Sigmoid colon (tissue), 4 donors: ENCODE results near the gene CCDC85C.

ENCODE experiments used
- EP300 ChIP-seq, 4 donors: sonication (generic); formaldehyde crosslinking; IDR thresholded peaks; one replicate each; pipeline ENCODE4 v1.6.1; 2017; ENCODE audit warnings: antibody characterized with exemption in 4 of 4
- POLR2A ChIP-seq, 2 donors: fragments of 450-650 bp; IDR thresholded peaks; one replicate each; pipeline ENCODE4 v1.6.1; 2016; ENCODE audit warnings: antibody characterized with exemption in 2 of 2, mild to moderate bottlenecking in 2 of 2, moderate library complexity in 2 of 2
- POLR2AphosphoS5 ChIP-seq, 4 donors: sonication (generic); formaldehyde crosslinking; IDR thresholded peaks; one replicate each; pipeline ENCODE4 v1.6.1; 2017; ENCODE audit warnings: antibody characterized with exemption in 4 of 4
- TF ChIP-seq, protein P1 (sequence below), 4 experiments: fragments of 450-650 bp in 3 of 4; fragments of 200-600 bp in 1 of 4; IDR thresholded peaks; one replicate each; pipeline ENCODE4 v1.5.1; 2016 to 2019; ENCODE audit warnings: antibody characterized with exemption in 4 of 4, mild to moderate bottlenecking in 3 of 4, moderate library complexity in 2 of 4

DNA sequence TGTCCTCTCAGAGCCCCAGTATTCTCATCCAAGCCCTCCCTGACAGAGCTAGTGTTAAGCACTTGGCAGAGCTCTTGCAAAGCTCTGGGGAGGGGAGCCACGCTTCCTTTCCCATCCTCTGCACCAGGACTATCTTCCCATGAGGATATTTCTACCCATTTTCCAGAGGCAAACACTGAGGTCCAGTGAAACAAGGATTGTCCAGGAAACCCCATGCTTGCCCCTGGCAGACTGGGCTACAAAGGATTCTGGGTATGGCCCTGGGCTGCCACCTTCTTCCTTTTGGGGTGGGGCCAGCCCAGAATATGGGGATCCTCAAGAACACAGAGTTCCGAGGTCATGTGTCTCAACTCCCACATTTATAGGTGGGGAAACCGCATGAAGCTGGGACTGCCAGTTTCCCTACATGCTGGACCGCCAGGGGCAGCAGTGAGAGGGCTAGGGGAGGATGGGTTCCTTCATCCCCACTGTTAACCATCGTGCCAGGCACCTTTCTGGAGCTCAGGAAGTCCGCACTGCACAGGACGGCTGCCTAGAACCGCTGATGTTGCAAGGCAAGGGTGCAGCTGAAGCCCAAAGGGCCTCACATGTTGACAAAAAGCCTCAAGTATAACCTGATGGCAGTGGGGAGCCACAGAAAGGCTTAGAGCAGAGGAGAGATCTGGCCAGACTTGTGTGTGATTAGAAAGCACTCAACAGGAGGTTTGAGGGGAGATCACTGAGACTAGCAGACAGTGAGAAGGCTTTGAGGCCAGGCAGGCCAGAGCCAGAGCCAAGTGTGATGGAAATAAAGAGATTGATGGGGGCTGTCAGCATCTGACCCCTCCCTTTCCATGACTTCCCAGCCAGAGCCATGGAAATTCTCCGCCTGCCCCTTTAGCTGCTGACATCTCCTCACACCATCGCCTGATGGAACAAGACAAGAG, 5.5 kb upstream of the CCDC85C start:
- TF ChIP-seq POLR2AphosphoS5 (IDR thresholded peaks at IDR 0.05), result no peak
- TF ChIP-seq, protein P1, sequence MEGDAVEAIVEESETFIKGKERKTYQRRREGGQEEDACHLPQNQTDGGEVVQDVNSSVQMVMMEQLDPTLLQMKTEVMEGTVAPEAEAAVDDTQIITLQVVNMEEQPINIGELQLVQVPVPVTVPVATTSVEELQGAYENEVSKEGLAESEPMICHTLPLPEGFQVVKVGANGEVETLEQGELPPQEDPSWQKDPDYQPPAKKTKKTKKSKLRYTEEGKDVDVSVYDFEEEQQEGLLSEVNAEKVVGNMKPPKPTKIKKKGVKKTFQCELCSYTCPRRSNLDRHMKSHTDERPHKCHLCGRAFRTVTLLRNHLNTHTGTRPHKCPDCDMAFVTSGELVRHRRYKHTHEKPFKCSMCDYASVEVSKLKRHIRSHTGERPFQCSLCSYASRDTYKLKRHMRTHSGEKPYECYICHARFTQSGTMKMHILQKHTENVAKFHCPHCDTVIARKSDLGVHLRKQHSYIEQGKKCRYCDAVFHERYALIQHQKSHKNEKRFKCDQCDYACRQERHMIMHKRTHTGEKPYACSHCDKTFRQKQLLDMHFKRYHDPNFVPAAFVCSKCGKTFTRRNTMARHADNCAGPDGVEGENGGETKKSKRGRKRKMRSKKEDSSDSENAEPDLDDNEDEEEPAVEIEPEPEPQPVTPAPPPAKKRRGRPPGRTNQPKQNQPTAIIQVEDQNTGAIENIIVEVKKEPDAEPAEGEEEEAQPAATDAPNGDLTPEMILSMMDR (IDR thresholded peaks at IDR 0.05), result peak in 2 of 4 experiments; percentile 10 to 39
- no peak for TF ChIP-seq EP300 (IDR thresholded peaks at IDR 0.05)
- TF ChIP-seq POLR2A (IDR thresholded peaks at IDR 0.05), result no peak
